ENCODE results near the gene EPHB1. TPM values are rescaled to one million over a fixed set of nuclear protein-coding genes. Genes with fewer than 3 reads are reported as not detected.
A peak's percentile ranks its signal among the peaks of the same experiment; 100 is the strongest.

EPHB1 gene
- polyA plus RNA-seq, 1 donor from 2014 or later: 0.71 TPM

- Mint-ChIP-seq H3K27ac (no peak overlapping the region), H3K27me3 (peaks cover 3% of the 10 kb centered on the region), H3K9me3 (peaks cover 0 to 7% (median 0%) of the 10 kb centered on the region in 3 donors), H3K4me1 (no peaks in the 10 kb centered on the region), H3K36me3 (no peaks in the 10 kb centered on the region), H3K4me3 (no peak overlapping the region)
These were observed 339.0 kb downstream of the EPHB1 start for GRCh38 chr3:135133905-135134683.

- Mint-ChIP-seq H3K9me3 (peaks cover 0 to 5% (median 0%) of the 10 kb centered on the region in 3 donors), H3K27ac (no peak overlapping the region), H3K4me1 (no peaks in the 10 kb centered on the region), H3K36me3 (no peaks in the 10 kb centered on the region), H3K27me3 (peaks cover 3% of the 10 kb centered on the region), H3K4me3 (no peak overlapping the region)
These were observed 339.6 kb downstream of the EPHB1 start for GRCh38 chr3:135134684-135135075.

- peaks cover 0 to 2% (median 0%) of the 10 kb centered on the region in 3 donors for H3K9me3 Mint-ChIP-seq
- no peak overlapping the region for H3K27ac Mint-ChIP-seq
- H3K4me1 Mint-ChIP-seq: no peaks in the 10 kb centered on the region
- no peak overlapping the region for H3K4me3 Mint-ChIP-seq
- peaks cover 3% of the 10 kb centered on the region for H3K27me3 Mint-ChIP-seq
- no peaks in the 10 kb centered on the region for H3K36me3 Mint-ChIP-seq
These were observed 340.4 kb downstream of the EPHB1 start for GRCh38 chr3:135135445-135135844.

GRCh38 chr3:135136361-135137100 is 341.5 kb downstream of the EPHB1 start:
- H3K27me3 Mint-ChIP-seq: peaks cover 3% of the 10 kb centered on the region
- no peak overlapping the region for H3K4me3 Mint-ChIP-seq
- no peak overlapping the region for H3K27ac Mint-ChIP-seq
- H3K4me1 Mint-ChIP-seq: no peaks in the 10 kb centered on the region
- peaks cover 0 to 2% (median 0%) of the 10 kb centered on the region in 3 donors for H3K9me3 Mint-ChIP-seq
- H3K36me3 Mint-ChIP-seq: no peaks in the 10 kb centered on the region

GRCh38 chr3:135137296-135137695 is 342.2 kb downstream of the EPHB1 start:
- no peak overlapping the region for H3K27ac Mint-ChIP-seq
- H3K36me3 Mint-ChIP-seq: no peaks in the 10 kb centered on the region
- peaks cover 0 to 2% (median 0%) of the 10 kb centered on the region in 3 donors for H3K9me3 Mint-ChIP-seq
- H3K27me3 Mint-ChIP-seq: peaks cover 3% of the 10 kb centered on the region
- H3K4me3 Mint-ChIP-seq: no peak overlapping the region
- H3K4me1 Mint-ChIP-seq: no peaks in the 10 kb centered on the region

- H3K27me3 Mint-ChIP-seq: peaks cover 2% of the 10 kb centered on the region
- no peaks in the 10 kb centered on the region for H3K9me3 Mint-ChIP-seq
- H3K4me1 Mint-ChIP-seq: no peaks in the 10 kb centered on the region
- H3K27ac Mint-ChIP-seq: no peak overlapping the region
- no peaks in the 10 kb centered on the region for H3K36me3 Mint-ChIP-seq
- no peak overlapping the region for H3K4me3 Mint-ChIP-seq
These were observed 343.7 kb downstream of the EPHB1 start for GRCh38 chr3:135138776-135139175.

GRCh38 chr3:135140591-135140990 is 345.5 kb downstream of the EPHB1 start:
- no peaks in the 10 kb centered on the region for H3K4me1 Mint-ChIP-seq
- H3K9me3 Mint-ChIP-seq: no peaks in the 10 kb centered on the region
- H3K27me3 Mint-ChIP-seq: no peaks in the 10 kb centered on the region
- no peak overlapping the region for H3K4me3 Mint-ChIP-seq
- H3K36me3 Mint-ChIP-seq: no peaks in the 10 kb centered on the region
- no peak overlapping the region for H3K27ac Mint-ChIP-seq

GRCh38 chr3:135141160-135141559 is 346.1 kb downstream of the EPHB1 start:
- H3K4me1 Mint-ChIP-seq: no peaks in the 10 kb centered on the region
- no peaks in the 10 kb centered on the region for H3K9me3 Mint-ChIP-seq
- H3K36me3 Mint-ChIP-seq: no peaks in the 10 kb centered on the region
- H3K27ac Mint-ChIP-seq: no peak overlapping the region
- H3K4me3 Mint-ChIP-seq: peak overlapping the region in 1 of 4 donors; percentile 20
- H3K27me3 Mint-ChIP-seq: no peaks in the 10 kb centered on the region

GRCh38 chr3:135141672-135142071 is 346.6 kb downstream of the EPHB1 start:
- Mint-ChIP-seq H3K4me3 (peak overlapping the region in 1 of 4 donors; percentile 20), H3K27ac (no peak overlapping the region), H3K36me3 (no peaks in the 10 kb centered on the region), H3K27me3 (no peaks in the 10 kb centered on the region), H3K9me3 (no peaks in the 10 kb centered on the region), H3K4me1 (no peaks in the 10 kb centered on the region)

GRCh38 chr3:135142530-135142929 is 347.5 kb downstream of the EPHB1 start:
- Mint-ChIP-seq H3K36me3 (no peaks in the 10 kb centered on the region), H3K27ac (no peak overlapping the region), H3K4me3 (no peak overlapping the region)

GRCh38 chr3:135143474-135143873 is 348.4 kb downstream of the EPHB1 start:
- no peak overlapping the region for H3K4me3 Mint-ChIP-seq
- H3K4me1 Mint-ChIP-seq: no peaks in the 10 kb centered on the region
- no peaks in the 10 kb centered on the region for H3K36me3 Mint-ChIP-seq
- H3K9me3 Mint-ChIP-seq: no peaks in the 10 kb centered on the region
- H3K27me3 Mint-ChIP-seq: peaks cover 2% of the 10 kb centered on the region
- no peak overlapping the region for H3K27ac Mint-ChIP-seq

More at GRCh38 chr3:135142530-135142929, 347.5 kb downstream of the EPHB1 start:
- Mint-ChIP-seq H3K27me3 (peaks cover 2% of the 10 kb centered on the region), H3K4me1 (no peaks in the 10 kb centered on the region), H3K9me3 (no peaks in the 10 kb centered on the region)

GRCh38 chr3:135145581-135145980 is 350.5 kb downstream of the EPHB1 start:
- Mint-ChIP-seq H3K27ac (no peak overlapping the region), H3K4me1 (no peaks in the 10 kb centered on the region), H3K9me3 (peaks cover 0 to 2% (median 0%) of the 10 kb centered on the region in 3 donors), H3K36me3 (no peaks in the 10 kb centered on the region), H3K4me3 (no peak overlapping the region), H3K27me3 (peaks cover 2% of the 10 kb centered on the region)

- H3K27me3 Mint-ChIP-seq: peaks cover 5% of the 10 kb centered on the region
- H3K36me3 Mint-ChIP-seq: no peaks in the 10 kb centered on the region
- no peaks in the 10 kb centered on the region for H3K4me1 Mint-ChIP-seq
- H3K4me3 Mint-ChIP-seq: no peak overlapping the region
- H3K9me3 Mint-ChIP-seq: peaks cover 0 to 4% (median 0%) of the 10 kb centered on the region in 3 donors
- H3K27ac Mint-ChIP-seq: no peak overlapping the region
These were observed 352.6 kb downstream of the EPHB1 start for GRCh38 chr3:135147657-135148056.

- H3K9me3 Mint-ChIP-seq: peaks cover 0 to 4% (median 0%) of the 10 kb centered on the region in 3 donors
- no peak overlapping the region for H3K27ac Mint-ChIP-seq
- no peak overlapping the region for H3K4me3 Mint-ChIP-seq
- no peaks in the 10 kb centered on the region for H3K4me1 Mint-ChIP-seq
- H3K36me3 Mint-ChIP-seq: no peaks in the 10 kb centered on the region
- H3K27me3 Mint-ChIP-seq: peaks cover 7% of the 10 kb centered on the region
These were observed 353.4 kb downstream of the EPHB1 start for GRCh38 chr3:135148398-135149020.
